Measurements from ENCODE around the gene MANF. TPM values are rescaled to one million over a fixed set of nuclear protein-coding genes. Genes with fewer than 3 reads are reported as not detected.

MANF gene
- total and polyA plus RNA-seq, 7 donors, result 12.2 to 138 (median 21.0) TPM

DNA sequence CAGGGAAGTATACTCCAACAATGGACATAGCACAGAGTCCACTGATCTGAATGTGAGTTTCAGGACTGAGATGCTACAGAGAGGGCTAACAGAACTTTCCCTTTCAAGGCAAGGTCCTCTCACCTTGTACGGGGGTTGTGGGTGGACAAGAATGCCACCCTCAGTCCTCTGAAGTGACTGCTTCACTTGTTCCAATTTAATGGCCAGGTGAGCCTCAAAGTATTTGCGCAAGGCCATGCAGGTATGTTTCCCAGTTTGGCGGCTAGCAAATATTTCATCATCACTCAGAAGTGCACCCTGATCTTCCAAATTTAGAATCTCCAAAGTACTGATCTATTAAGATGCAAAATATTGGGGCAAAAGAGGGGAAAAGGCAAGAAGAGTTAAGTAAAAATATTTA is 44.0 kb downstream of the MANF start:
- WGBS, 2 donors, result 94 to 97% methylated on average over 3 of the region's 3 CpGs
- Histone ChIP-seq H3K4me3 (no peak overlapping the region), H3K36me3 (peaks cover 4 to 79% (median 19%) of the 10 kb centered on the region in 4 donors), H3K27me3 (no peaks in the 10 kb centered on the region), H3K9me3 (no peaks in the 10 kb centered on the region), H3K27ac (no peak overlapping the region), H3K4me1 (no peaks in the 10 kb centered on the region)
- intact Hi-C loops (cut with DNase I), result no loop called here
- TF ChIP-seq CTCF (IDR thresholded peaks at IDR 0.05), result no peak
- TF ChIP-seq POLR2AphosphoS5 (IDR thresholded peaks at IDR 0.05), result no peak
- no peak for TF ChIP-seq EP300 (IDR thresholded peaks at IDR 0.05)
- no peak for TF ChIP-seq POLR2A (IDR thresholded peaks at IDR 0.05)
- no peak for DNase-seq

GRCh38 chr3:51434110-51434509 is 49.0 kb downstream of the MANF start:
- WGBS, 2 donors, result 95% methylated on average over 5 of the region's 5 CpGs
- intact Hi-C loops (cut with DNase I), result loop anchor here (2.0 kb wide), 1 partner anchor 817 kb away; the partner anchor contains the start of gene MAPKAPK3
- no peak overlapping the region for H3K27ac ChIP-seq
- peaks cover 0 to 4% (median 0%) of the 10 kb centered on the region in 4 donors for H3K4me1 ChIP-seq
- DNase-seq, result no peak
- peaks cover 5 to 50% (median 19%) of the 10 kb centered on the region in 4 donors for H3K36me3 ChIP-seq
- no peak overlapping the region for H3K4me3 ChIP-seq
- no peaks in the 10 kb centered on the region for H3K27me3 ChIP-seq
- H3K9me3 ChIP-seq, result no peaks in the 10 kb centered on the region
- TF ChIP-seq POLR2A (IDR thresholded peaks at IDR 0.05) (no peak), CTCF (IDR thresholded peaks at IDR 0.05) (no peak), POLR2AphosphoS5 (IDR thresholded peaks at IDR 0.05) (no peak), EP300 (IDR thresholded peaks at IDR 0.05) (no peak)

DNA sequence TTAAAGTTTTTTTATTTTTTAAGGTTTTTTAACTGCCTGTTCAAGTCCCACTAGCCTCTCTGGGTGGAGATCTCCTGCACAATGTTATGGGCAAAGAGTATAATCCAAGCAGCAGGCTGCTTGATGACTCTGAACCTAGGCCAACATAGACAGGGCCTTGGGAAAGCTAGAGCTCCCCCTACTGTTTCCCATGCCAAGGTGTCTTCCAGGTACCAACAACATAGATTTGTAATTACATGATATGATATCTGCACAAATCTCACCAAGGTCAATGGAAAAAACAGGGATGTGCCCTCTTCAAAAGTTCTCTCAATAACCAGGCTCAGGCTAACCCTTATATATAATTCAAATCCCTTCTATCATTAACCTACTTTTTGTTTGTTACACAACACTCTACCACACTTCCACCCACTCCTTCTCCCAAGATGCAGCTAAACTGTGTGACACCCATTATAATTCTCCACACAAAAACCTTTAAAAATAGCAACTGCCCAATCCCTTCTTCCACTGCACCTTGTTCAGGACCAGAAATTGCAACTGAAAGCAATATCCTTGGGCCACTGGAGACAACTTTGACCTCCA is 49.7 kb downstream of the MANF start:
- Histone ChIP-seq H3K9me3 (no peaks in the 10 kb centered on the region), H3K27ac (no peak overlapping the region), H3K4me3 (no peak overlapping the region), H3K4me1 (peaks cover 0 to 4% (median 0%) of the 10 kb centered on the region in 4 donors), H3K36me3 (peaks cover 3 to 50% (median 16%) of the 10 kb centered on the region in 4 donors), H3K27me3 (no peaks in the 10 kb centered on the region)
- intact Hi-C loops (cut with DNase I), result loop anchor here (2.0 kb wide), 1 partner anchor 818 kb away; the partner anchor contains the start of gene MAPKAPK3
- no peak for DNase-seq
- TF ChIP-seq CTCF (IDR thresholded peaks at IDR 0.05) (peak in 3 of 4 experiments; percentile 19 to 55 (median 33)), POLR2AphosphoS5 (IDR thresholded peaks at IDR 0.05) (no peak), POLR2A (IDR thresholded peaks at IDR 0.05) (no peak)

DNA sequence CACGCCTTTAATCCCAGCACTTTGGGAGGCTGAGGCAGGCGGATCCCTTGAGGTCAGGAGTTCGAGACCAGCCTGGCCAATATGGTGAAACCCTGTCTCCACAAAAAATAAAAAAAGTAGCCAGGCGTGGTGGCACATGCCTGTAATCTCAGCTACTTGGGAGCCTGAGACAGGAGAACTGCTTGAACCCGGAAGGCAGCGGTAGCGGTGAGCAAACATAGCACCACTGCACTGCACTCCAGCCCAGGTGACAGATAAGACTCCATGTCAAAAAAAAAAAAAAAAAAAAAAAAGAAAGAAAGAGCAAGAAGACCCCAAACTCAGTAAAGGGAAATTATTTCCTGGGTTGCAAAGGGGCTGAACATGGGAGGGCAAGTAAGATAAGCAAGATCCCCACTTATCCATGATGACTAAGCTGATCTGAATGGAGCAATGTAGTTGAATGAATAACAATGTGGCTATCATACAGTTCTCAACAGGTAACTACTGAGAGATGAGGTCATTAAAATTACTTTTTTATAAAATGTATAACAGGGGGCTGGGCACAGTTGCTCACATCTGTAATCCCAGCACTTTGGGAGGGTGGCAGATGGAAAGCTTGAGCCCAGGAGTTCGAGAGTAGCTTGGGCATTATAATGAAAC is 52.0 kb downstream of the MANF start:
- H3K36me3 ChIP-seq, result peaks cover 5 to 51% (median 21%) of the 10 kb centered on the region in 4 donors
- intact Hi-C loops (cut with DNase I), result no loop called here
- WGBS, 2 donors, result 78 to 86% methylated on average over 8 of the region's 8 CpGs

More for the DNA sequence above, 52.0 kb downstream of the MANF start:
- no peak for DNase-seq
- TF ChIP-seq EP300 (IDR thresholded peaks at IDR 0.05) (no peak), CTCF (IDR thresholded peaks at IDR 0.05) (no peak), POLR2A (IDR thresholded peaks at IDR 0.05) (no peak), POLR2AphosphoS5 (IDR thresholded peaks at IDR 0.05) (no peak)
- no peaks in the 10 kb centered on the region for H3K27me3 ChIP-seq
- H3K9me3 ChIP-seq, result no peaks in the 10 kb centered on the region
- no peak overlapping the region for H3K4me3 ChIP-seq
- no peak overlapping the region for H3K27ac ChIP-seq
- H3K4me1 ChIP-seq, result peaks cover 0 to 4% (median 0%) of the 10 kb centered on the region in 4 donors

Other genes starting within 250 kb of the MANF start
- 10 to 100 TPM; 18.9 to 29.5 (median 23.9) TPM for gene RBM15B, start 6.0 kb downstream of the MANF start, total RNA-seq
- 10 to 100 TPM in 2 of 3 donors, 1 to 10 TPM in 1; 9.6 to 19.5 (median 11.6) TPM for gene RBM15B, start 6.0 kb downstream of the MANF start, polyA plus RNA-seq
- 10 to 100 TPM; 16.4 to 20.6 (median 19.1) TPM for gene DCAF1, start 114.7 kb downstream of the MANF start, total RNA-seq
- gene DCAF1, start 114.7 kb downstream of the MANF start, polyA plus RNA-seq, result 10 to 100 TPM in 1 of 3 donors, 1 to 10 TPM in 2; 4.2 to 13.9 (median 4.8) TPM
- 10 to 100 TPM; 15.7 to 33.0 (median 24.7) TPM for gene RAD54L2, start 153.4 kb downstream of the MANF start, total RNA-seq
- gene RAD54L2, start 153.4 kb downstream of the MANF start, polyA plus RNA-seq, result 1 to 10 TPM in 2 of 3 donors, under 1 TPM in 1; 0.60 to 7.5 (median 1.6) TPM

All from sigmoid colon (tissue), 7 donors.